Astrocyte (in vitro differentiated cells and primary cell): ENCODE results near the gene DENND6B. TPM values are rescaled to one million over a fixed set of nuclear protein-coding genes. Genes with fewer than 3 reads are reported as not detected.

ENCODE experiments used
- DNase-seq: peaks from one replicate; pipeline ENCODE4 v3.0.0-alpha.2; 2010; ENCODE audit warnings: low read depth
- FAIRE-seq: peaks from 2 replicates; lab custom pipeline; 2011; peaks lifted over from hg19 to GRCh38; lab: Jason Lieb, UNC
- H2AFZ ChIP-seq: 2 replicates; pipeline ENCODE4 v1.6.0; 2012; ENCODE audit warnings: low read depth, low read length, inconsistent platforms
- H3K27ac ChIP-seq: 2 replicates; pipeline ENCODE4 v1.5.1; 2011; ENCODE audit warnings: low read depth, low read length, inconsistent platforms
- H3K27me3 ChIP-seq: 2 replicates; pipeline ENCODE4 v1.6.0; 2011; ENCODE audit warnings: low read length, inconsistent platforms; ENCODE audit not compliant: insufficient read depth
- H3K36me3 ChIP-seq: 2 replicates; pipeline ENCODE4 v1.5.1; 2011; ENCODE audit warnings: low read length, inconsistent platforms; ENCODE audit not compliant: insufficient read depth
- H3K4me1 ChIP-seq: 2 replicates; pipeline ENCODE4 v1.5.1; 2011; ENCODE audit warnings: low read length, inconsistent platforms; ENCODE audit not compliant: insufficient read depth
- H3K4me2 ChIP-seq: 2 replicates; pipeline ENCODE4 v1.6.0; 2012; ENCODE audit warnings: low read length, inconsistent platforms
- H3K4me3 ChIP-seq: 2 replicates; pipeline ENCODE4 v1.5.1; 2011; ENCODE audit warnings: low read depth, mild to moderate bottlenecking, low read length, inconsistent platforms; ENCODE audit not compliant: insufficient read depth
- H3K79me2 ChIP-seq: 2 replicates; pipeline ENCODE4 v1.6.0; 2012; ENCODE audit warnings: mild to moderate bottlenecking, low read length, inconsistent platforms; ENCODE audit not compliant: insufficient read depth
- H3K9ac ChIP-seq: 2 replicates; pipeline ENCODE4 v1.6.0; 2012; ENCODE audit warnings: mild to moderate bottlenecking, low read length, inconsistent platforms
- H3K9me3 ChIP-seq: 2 replicates; pipeline ENCODE4 v1.5.1; 2012; ENCODE audit warnings: low read depth, mild to moderate bottlenecking, low read length, inconsistent platforms; ENCODE audit not compliant: insufficient read depth
- H4K20me1 ChIP-seq: 2 replicates; pipeline ENCODE4 v1.6.0; 2012; ENCODE audit warnings: low read length, inconsistent platforms; ENCODE audit not compliant: insufficient read depth
- H3K27ac Mint-ChIP-seq: one replicate; pipeline ENCODE4 v1.8.0; 2021; ENCODE audit warnings: mild to moderate bottlenecking, mixed read lengths; ENCODE audit not compliant: unreplicated experiment
- H3K27me3 Mint-ChIP-seq: one replicate; pipeline ENCODE4 v1.8.0; 2021; ENCODE audit warnings: low read depth, mixed read lengths; ENCODE audit not compliant: unreplicated experiment
- H3K36me3 Mint-ChIP-seq: one replicate; pipeline ENCODE4 v1.8.0; 2021; ENCODE audit warnings: low read depth, mixed read lengths; ENCODE audit not compliant: unreplicated experiment
- H3K4me1 Mint-ChIP-seq: one replicate; pipeline ENCODE4 v1.8.0; 2021; ENCODE audit warnings: low read depth, mixed read lengths; ENCODE audit not compliant: unreplicated experiment
- H3K4me3 Mint-ChIP-seq: one replicate; pipeline ENCODE4 v1.8.0; 2021; ENCODE audit warnings: mild to moderate bottlenecking, moderate library complexity, mixed read lengths; ENCODE audit not compliant: unreplicated experiment
- H3K9me3 Mint-ChIP-seq: one replicate; pipeline ENCODE4 v1.8.0; 2021; ENCODE audit warnings: mild to moderate bottlenecking, mixed read lengths; ENCODE audit not compliant: unreplicated experiment
- EZH2 ChIP-seq: IDR thresholded peaks from 2 replicates; pipeline ENCODE4 v1.6.1; 2012; ENCODE audit warnings: mild to moderate bottlenecking, low read length, inconsistent platforms; ENCODE audit not compliant: insufficient read depth
- total RNA-seq: library from RNA; stranded (reverse); gene quantifications from 2 replicates; pipeline ENCODE4 v1.2.1, GENCODE V29; 2021
- TF ChIP-seq, protein P1 (sequence below): IDR thresholded peaks from 2 replicates; pipeline ENCODE4 v1.5.1; 2011; ENCODE audit warnings: low read depth, mild to moderate bottlenecking, inconsistent platforms, low read length, moderate library complexity; ENCODE audit not compliant: insufficient read depth

Gene DENND6B
- total RNA-seq, 1 donor from 2014 or later = 5.4 TPM

DNA sequence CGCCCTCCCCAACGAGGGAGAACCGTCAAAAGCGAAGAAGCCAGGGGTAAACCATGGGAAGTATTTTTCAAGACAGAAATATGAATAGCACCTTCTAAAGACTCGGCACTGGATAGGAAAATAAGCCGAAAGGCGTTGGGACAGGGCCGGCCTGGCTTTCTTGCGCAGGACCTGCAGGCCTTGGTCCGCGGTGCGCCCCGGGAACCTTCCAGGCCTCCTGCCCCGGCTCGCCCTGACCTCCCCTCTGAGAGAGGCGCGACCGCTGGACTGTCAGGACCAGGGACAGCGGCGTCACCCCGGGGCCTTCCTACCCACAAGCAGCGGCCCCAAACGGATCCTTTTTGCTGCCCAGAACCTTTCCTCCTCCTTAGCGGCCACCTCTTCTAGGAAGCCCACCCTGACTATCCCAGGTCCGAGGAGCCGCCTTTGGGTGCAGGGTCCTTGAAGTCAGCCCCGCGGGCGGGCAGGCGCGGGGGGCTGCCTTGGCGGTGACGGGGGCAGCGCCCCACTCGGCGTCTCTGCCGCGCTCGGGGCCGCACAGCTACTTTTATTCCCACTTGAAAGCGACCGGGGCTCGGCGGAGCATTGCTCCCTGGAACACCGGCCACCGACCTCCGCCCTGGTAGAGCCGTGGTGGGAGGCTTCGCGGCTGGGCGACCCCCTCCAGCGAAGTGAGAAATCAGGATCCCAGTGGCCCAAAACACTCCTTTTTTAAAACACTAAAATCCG is 56.0 kb downstream of the DENND6B start:
- H2AFZ ChIP-seq = no peak overlapping the region
- no peaks in the 10 kb centered on the region for H3K27me3 Mint-ChIP-seq
- peak overlapping the region; percentile 78 for H3K4me3 Mint-ChIP-seq
- H3K9ac ChIP-seq = peak overlapping the region; percentile 39
- TF ChIP-seq, protein P1, sequence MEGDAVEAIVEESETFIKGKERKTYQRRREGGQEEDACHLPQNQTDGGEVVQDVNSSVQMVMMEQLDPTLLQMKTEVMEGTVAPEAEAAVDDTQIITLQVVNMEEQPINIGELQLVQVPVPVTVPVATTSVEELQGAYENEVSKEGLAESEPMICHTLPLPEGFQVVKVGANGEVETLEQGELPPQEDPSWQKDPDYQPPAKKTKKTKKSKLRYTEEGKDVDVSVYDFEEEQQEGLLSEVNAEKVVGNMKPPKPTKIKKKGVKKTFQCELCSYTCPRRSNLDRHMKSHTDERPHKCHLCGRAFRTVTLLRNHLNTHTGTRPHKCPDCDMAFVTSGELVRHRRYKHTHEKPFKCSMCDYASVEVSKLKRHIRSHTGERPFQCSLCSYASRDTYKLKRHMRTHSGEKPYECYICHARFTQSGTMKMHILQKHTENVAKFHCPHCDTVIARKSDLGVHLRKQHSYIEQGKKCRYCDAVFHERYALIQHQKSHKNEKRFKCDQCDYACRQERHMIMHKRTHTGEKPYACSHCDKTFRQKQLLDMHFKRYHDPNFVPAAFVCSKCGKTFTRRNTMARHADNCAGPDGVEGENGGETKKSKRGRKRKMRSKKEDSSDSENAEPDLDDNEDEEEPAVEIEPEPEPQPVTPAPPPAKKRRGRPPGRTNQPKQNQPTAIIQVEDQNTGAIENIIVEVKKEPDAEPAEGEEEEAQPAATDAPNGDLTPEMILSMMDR = no peak
- TF ChIP-seq EZH2 = no peak
- DNase-seq (peak; percentile 55), FAIRE-seq (no peak)
- peaks cover 3% of the 10 kb centered on the region for H3K36me3 ChIP-seq
- peak overlapping the region; percentile 4 for H3K27ac ChIP-seq
- peak overlapping the region; percentile 89 for H3K4me2 ChIP-seq
- H3K27ac Mint-ChIP-seq = peak overlapping the region; percentile 62
- peaks cover 4% of the 10 kb centered on the region for H3K36me3 Mint-ChIP-seq
- peaks cover 8% of the 10 kb centered on the region for H3K4me1 Mint-ChIP-seq
- no peaks in the 10 kb centered on the region for H3K9me3 ChIP-seq
- peak overlapping the region; percentile 61 for H3K4me3 ChIP-seq
- H3K27me3 ChIP-seq = no peaks in the 10 kb centered on the region
- H3K9me3 Mint-ChIP-seq = no peaks in the 10 kb centered on the region
- H3K4me1 ChIP-seq = peaks cover 19% of the 10 kb centered on the region
- H4K20me1 ChIP-seq = peaks cover 40% of the 10 kb centered on the region
- H3K79me2 ChIP-seq = no peaks in the 10 kb centered on the region

DNA sequence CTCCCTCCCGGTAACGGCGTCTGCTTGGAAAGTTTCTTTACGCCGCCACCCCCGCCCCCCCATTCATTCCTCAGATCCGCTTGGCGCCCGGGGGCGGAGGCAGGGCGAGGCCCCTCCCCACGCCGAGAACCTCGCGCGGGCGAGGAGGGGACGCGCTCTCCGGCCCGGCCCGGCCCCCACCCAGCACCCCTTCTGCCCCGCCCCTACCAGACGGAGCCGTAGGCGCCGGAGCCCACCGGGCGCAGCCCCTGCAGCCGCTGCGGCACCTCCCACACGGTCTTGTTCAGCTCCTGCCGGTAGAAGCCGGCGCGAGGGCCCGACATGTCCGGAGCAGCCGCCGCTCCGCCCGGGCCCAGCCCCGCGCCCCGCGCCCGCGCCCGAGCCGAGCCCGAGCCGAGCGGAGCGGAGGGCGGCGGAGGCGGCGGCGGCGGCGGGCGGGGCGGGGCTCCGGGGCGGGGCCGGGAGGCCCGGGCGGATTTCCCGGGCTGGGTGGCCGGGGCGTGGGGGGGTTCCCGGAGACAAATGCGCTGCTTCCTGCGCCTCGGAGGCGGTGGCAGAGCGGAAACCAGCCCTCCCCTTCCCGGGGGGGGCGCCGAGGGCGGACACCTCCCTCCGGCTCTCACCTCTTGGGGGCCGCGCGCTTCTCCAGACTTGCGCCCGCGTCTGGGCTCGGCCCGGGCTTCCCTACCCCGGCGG is 56.7 kb downstream of the DENND6B start, which contains the start of gene MAPK11:
Gene MAPK11 (minus strand): TSS at position 411 of the 696 bp plus-strand sequence. CDS start 88 bp downstream, at position 323.
- FAIRE-seq (no peak), DNase-seq (peak; percentile 42)
- Mint-ChIP-seq H3K27me3 (peaks cover under 1% of the 10 kb centered on the region), H3K9me3 (no peaks in the 10 kb centered on the region), H3K4me1 (peaks cover 8% of the 10 kb centered on the region), H3K36me3 (peaks cover 6% of the 10 kb centered on the region), H3K27ac (peak within 1 kb of the TSS; percentile 62), H3K4me3 (peak within 1 kb of the TSS; percentile 78)
- Histone ChIP-seq H3K79me2 (no peaks in the 10 kb centered on the region), H3K36me3 (peaks cover under 1% of the 10 kb centered on the region), H3K4me3 (peak within 1 kb of the TSS; percentile 61), H3K27ac (peak within 1 kb of the TSS; percentile 4), H3K4me2 (peak within 1 kb of the TSS; percentile 89), H3K4me1 (peaks cover 19% of the 10 kb centered on the region), H3K9me3 (no peaks in the 10 kb centered on the region), H3K27me3 (no peaks in the 10 kb centered on the region), H2AFZ (no peak within 1 kb of the TSS), H3K9ac (peak within 1 kb of the TSS; percentile 65), H4K20me1 (peaks cover 33% of the 10 kb centered on the region)
- TF ChIP-seq EZH2 = no peak
- TF ChIP-seq, protein P1 = no peak
